OCI-LY1 (cell line): Measurements from ENCODE around the gene SERF1B.
"Not testable (repeated sequence)": the region's sequence is repeated elsewhere in the genome, so short reads cannot be mapped to it uniquely, and the experiment has no call there.

ENCODE experiments used
- CTCF ChIP-seq: fragments of 200-600 bp; sonication (generic), shearing (Covaris generic); IDR thresholded peaks from 2 replicates; pipeline ENCODE4 v1.5.1; 2017; ENCODE audit warnings: mild to moderate bottlenecking, antibody characterized with exemption, low read length, moderate library complexity, mixed read lengths
- EZH2 ChIP-seq: fragments of 200-600 bp; sonication (generic), shearing (Covaris generic); IDR thresholded peaks from 2 replicates; pipeline ENCODE4 v1.8.0; 2017; ENCODE audit warnings: borderline replicate concordance, mixed run types, mild to moderate bottlenecking, antibody characterized with exemption, low read length, moderate library complexity, mixed read lengths

GRCh38 chr5:70020660-70021059, 4.4 kb upstream of the SERF1B start:
- TF ChIP-seq CTCF, EZH2: not testable (repeated sequence)
